HUES6 (cell line): ENCODE results near the gene CEACAM18.

ENCODE experiments used
- H3K27ac ChIP-seq: 2 replicates; pipeline ENCODE4 v1.7.0; 2013; ENCODE audit warnings: low read depth, mild to moderate bottlenecking, low read length, inconsistent platforms
- H3K27me3 ChIP-seq: 2 replicates; pipeline ENCODE4 v1.6.1; 2013; ENCODE audit warnings: low read length; ENCODE audit not compliant: control insufficient read depth, insufficient read depth
- H3K36me3 ChIP-seq: 2 replicates; pipeline ENCODE4 v1.6.1; 2013; ENCODE audit warnings: low read length; ENCODE audit not compliant: control insufficient read depth, insufficient read depth
- H3K4me1 ChIP-seq: 2 replicates; pipeline ENCODE4 v1.6.1; 2013; ENCODE audit warnings: low read length; ENCODE audit not compliant: control insufficient read depth, insufficient read depth
- H3K4me3 ChIP-seq: 2 replicates; pipeline ENCODE4 v1.5.1; 2013; ENCODE audit warnings: low read depth, low read length
- H3K9ac ChIP-seq: one replicate; pipeline ENCODE4 v1.6.1; 2013; ENCODE audit warnings: mild to moderate bottlenecking, low read length
- H3K9me3 ChIP-seq: 2 replicates; pipeline ENCODE4 v1.6.1; 2013; ENCODE audit warnings: low read depth, low read length; ENCODE audit not compliant: control insufficient read depth, insufficient read depth

Gene CEACAM18

GRCh38 chr19:51448011-51448410 is 30.3 kb upstream of the CEACAM18 start:
- Histone ChIP-seq H3K27me3 (peaks cover 22% of the 10 kb centered on the region), H3K9me3 (peaks cover 10% of the 10 kb centered on the region), H3K4me1 (no peaks in the 10 kb centered on the region), H3K27ac (no peak overlapping the region), H3K36me3 (no peaks in the 10 kb centered on the region), H3K4me3 (no peak overlapping the region), H3K9ac (no peak overlapping the region)

GRCh38 chr19:51448411-51449016 is 29.8 kb upstream of the CEACAM18 start:
- Histone ChIP-seq H3K27ac (no peak overlapping the region), H3K36me3 (no peaks in the 10 kb centered on the region), H3K9ac (no peak overlapping the region), H3K4me1 (no peaks in the 10 kb centered on the region), H3K27me3 (peaks cover 20% of the 10 kb centered on the region), H3K9me3 (peaks cover 10% of the 10 kb centered on the region), H3K4me3 (no peak overlapping the region)

- Histone ChIP-seq H3K27me3 (peaks cover 19% of the 10 kb centered on the region), H3K4me1 (no peaks in the 10 kb centered on the region), H3K4me3 (no peak overlapping the region), H3K27ac (no peak overlapping the region), H3K9me3 (peaks cover 10% of the 10 kb centered on the region), H3K9ac (no peak overlapping the region), H3K36me3 (no peaks in the 10 kb centered on the region)
These were observed 27.5 kb upstream of the CEACAM18 start for GRCh38 chr19:51450730-51451307.

GRCh38 chr19:51456541-51457290 is 21.6 kb upstream of the CEACAM18 start:
- H3K9ac ChIP-seq = no peak overlapping the region
- peaks cover 20% of the 10 kb centered on the region for H3K27me3 ChIP-seq
- H3K9me3 ChIP-seq = no peaks in the 10 kb centered on the region
- H3K4me3 ChIP-seq = no peak overlapping the region
- H3K36me3 ChIP-seq = no peaks in the 10 kb centered on the region
- no peak overlapping the region for H3K27ac ChIP-seq
- H3K4me1 ChIP-seq = no peaks in the 10 kb centered on the region

GRCh38 chr19:51457351-51458013 is 20.9 kb upstream of the CEACAM18 start:
- H3K36me3 ChIP-seq = no peaks in the 10 kb centered on the region
- no peaks in the 10 kb centered on the region for H3K4me1 ChIP-seq
- H3K27ac ChIP-seq = no peak overlapping the region
- peaks cover 27% of the 10 kb centered on the region for H3K27me3 ChIP-seq
- H3K4me3 ChIP-seq = no peak overlapping the region
- H3K9me3 ChIP-seq = no peaks in the 10 kb centered on the region
- H3K9ac ChIP-seq = no peak overlapping the region

GRCh38 chr19:51458051-51458645 is 20.2 kb upstream of the CEACAM18 start, which contains the start of gene SIGLEC8:
Gene SIGLEC8, minus strand, starts transcription at chr19:51458454. Its CDS starts 67 bp downstream, at chr19:51458387.
- H3K4me1 ChIP-seq = no peaks in the 10 kb centered on the region
- H3K36me3 ChIP-seq = no peaks in the 10 kb centered on the region
- H3K27me3 ChIP-seq = peaks cover 34% of the 10 kb centered on the region
- no peak within 1 kb of the TSS for H3K4me3 ChIP-seq
- H3K9ac ChIP-seq = no peak within 1 kb of the TSS
- H3K9me3 ChIP-seq = no peaks in the 10 kb centered on the region
- H3K27ac ChIP-seq = no peak within 1 kb of the TSS

GRCh38 chr19:51458899-51459505 is 19.3 kb upstream of the CEACAM18 start:
- H3K9ac ChIP-seq = no peak overlapping the region
- H3K9me3 ChIP-seq = no peaks in the 10 kb centered on the region
- no peaks in the 10 kb centered on the region for H3K36me3 ChIP-seq
- H3K27me3 ChIP-seq = peaks cover 37% of the 10 kb centered on the region
- no peak overlapping the region for H3K4me3 ChIP-seq
- H3K4me1 ChIP-seq = no peaks in the 10 kb centered on the region
- no peak overlapping the region for H3K27ac ChIP-seq

GRCh38 chr19:51460164-51460992 is 18.0 kb upstream of the CEACAM18 start:
- no peaks in the 10 kb centered on the region for H3K4me1 ChIP-seq
- H3K27me3 ChIP-seq = peaks cover 42% of the 10 kb centered on the region
- no peak overlapping the region for H3K27ac ChIP-seq
- no peaks in the 10 kb centered on the region for H3K9me3 ChIP-seq
- no peak overlapping the region for H3K9ac ChIP-seq
- H3K36me3 ChIP-seq = no peaks in the 10 kb centered on the region
- H3K4me3 ChIP-seq = peak overlapping the region; percentile 52

- Histone ChIP-seq H3K27me3 (peaks cover 50% of the 10 kb centered on the region), H3K9me3 (no peaks in the 10 kb centered on the region), H3K9ac (no peak overlapping the region), H3K4me3 (no peak overlapping the region), H3K27ac (no peak overlapping the region), H3K36me3 (no peaks in the 10 kb centered on the region), H3K4me1 (no peaks in the 10 kb centered on the region)
These were observed 16.6 kb upstream of the CEACAM18 start for GRCh38 chr19:51461723-51462161.

GRCh38 chr19:51462276-51462675 is 16.1 kb upstream of the CEACAM18 start:
- H3K9ac ChIP-seq = no peak overlapping the region
- H3K27ac ChIP-seq = no peak overlapping the region
- H3K36me3 ChIP-seq = no peaks in the 10 kb centered on the region

More at GRCh38 chr19:51462276-51462675, 16.1 kb upstream of the CEACAM18 start:
- H3K9me3 ChIP-seq = no peaks in the 10 kb centered on the region
- H3K27me3 ChIP-seq = peaks cover 52% of the 10 kb centered on the region
- H3K4me1 ChIP-seq = no peaks in the 10 kb centered on the region
- H3K4me3 ChIP-seq = no peak overlapping the region
